Muscle of leg (tissue), 11 donors: ENCODE results near the gene ZNF830. TPM values are rescaled to one million over a fixed set of nuclear protein-coding genes. Genes with fewer than 3 reads are reported as not detected.
A peak's percentile ranks its signal among the peaks of the same experiment; 100 is the strongest.

Experiments
- DNase-seq: peaks from one replicate; pipeline ENCODE4 v3.0.0; 2013
- H3K27ac ChIP-seq: one replicate; pipeline ENCODE4 v1.5.1; 2013; ENCODE audit warnings: mild to moderate bottlenecking, low read length, control low read depth
- H3K27me3 ChIP-seq: one replicate; pipeline ENCODE4 v1.6.1; 2013; ENCODE audit warnings: low read length; ENCODE audit not compliant: control insufficient read depth, insufficient read depth
- H3K36me3 ChIP-seq: one replicate; pipeline ENCODE4 v1.6.1; 2013; ENCODE audit warnings: low read length; ENCODE audit not compliant: control insufficient read depth, insufficient read depth
- H3K4me1 ChIP-seq: one replicate; pipeline ENCODE4 v1.6.1; 2013; ENCODE audit warnings: low read length; ENCODE audit not compliant: control insufficient read depth, insufficient read depth
- H3K4me3 ChIP-seq: one replicate; pipeline ENCODE4 v1.5.1; 2013; ENCODE audit warnings: low read length, control low read depth
- H3K9me3 ChIP-seq: replicated peaks from 2 replicates; pipeline ENCODE4 v1.6.1; 2013; ENCODE audit warnings: low read depth, low read length; ENCODE audit not compliant: control insufficient read depth
- WGBS: methylation state at CpG from one replicate; pipeline ENCODE4 v1.1.5; 2013; ENCODE audit warnings: missing lambda C conversion rate; ENCODE audit not compliant: insufficient coverage; 5-methylcytosine and 5-hydroxymethylcytosine counted together
- polyA plus RNA-seq, 8 donors: library from polyadenylated mRNA; unstranded; fragments of 120-200 nt; gene quantifications; one replicate each; pipeline versions ENCODE4 v1.2.1 to v1.2.3, GENCODE V29; 2013; ENCODE audit warnings: inconsistent platforms in 1 of 8, low replicate concordance in 1 of 8; ENCODE audit not compliant: insufficient read length in 8 of 8, insufficient read depth in 1 of 8
- total RNA-seq: library from RNA; stranded (reverse); fragments of 120-200 nt; gene quantifications from one replicate; pipeline ENCODE4 v1.2.4, GENCODE V29; 2013

Gene ZNF830
- total and polyA plus RNA-seq, 9 donors, result 12.3 to 17.6 (median 15.0) TPM

DNA sequence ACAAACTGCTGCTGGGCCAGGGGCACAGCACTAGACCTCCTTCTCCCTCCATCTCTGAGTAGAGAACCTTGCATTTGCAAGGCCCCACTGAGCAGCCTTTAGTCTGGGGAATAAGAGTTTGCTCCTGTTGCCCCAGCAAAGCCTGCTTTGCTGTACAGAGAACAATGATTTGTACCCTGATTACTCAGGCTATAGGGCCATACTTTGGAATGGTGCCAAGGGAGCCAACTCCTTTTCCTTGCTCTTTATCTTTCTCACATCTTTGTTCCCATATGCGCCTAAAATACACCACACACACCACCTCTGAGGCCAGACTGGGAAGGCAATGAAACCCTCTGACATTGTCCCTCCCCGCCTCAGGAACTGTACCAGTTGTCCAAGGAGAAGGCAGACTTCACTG, 40.2 kb downstream of the ZNF830 start:
- Histone ChIP-seq H3K4me1 (peaks cover 18% of the 10 kb centered on the region), H3K4me3 (no peak overlapping the region), H3K27me3 (no peaks in the 10 kb centered on the region), H3K36me3 (peaks cover 71% of the 10 kb centered on the region), H3K9me3 (no peaks in the 10 kb centered on the region), H3K27ac (no peak overlapping the region)
- WGBS, result no CpG with 5 or more reads among the region's 2 CpGs
- DNase-seq, result no peak

DNA sequence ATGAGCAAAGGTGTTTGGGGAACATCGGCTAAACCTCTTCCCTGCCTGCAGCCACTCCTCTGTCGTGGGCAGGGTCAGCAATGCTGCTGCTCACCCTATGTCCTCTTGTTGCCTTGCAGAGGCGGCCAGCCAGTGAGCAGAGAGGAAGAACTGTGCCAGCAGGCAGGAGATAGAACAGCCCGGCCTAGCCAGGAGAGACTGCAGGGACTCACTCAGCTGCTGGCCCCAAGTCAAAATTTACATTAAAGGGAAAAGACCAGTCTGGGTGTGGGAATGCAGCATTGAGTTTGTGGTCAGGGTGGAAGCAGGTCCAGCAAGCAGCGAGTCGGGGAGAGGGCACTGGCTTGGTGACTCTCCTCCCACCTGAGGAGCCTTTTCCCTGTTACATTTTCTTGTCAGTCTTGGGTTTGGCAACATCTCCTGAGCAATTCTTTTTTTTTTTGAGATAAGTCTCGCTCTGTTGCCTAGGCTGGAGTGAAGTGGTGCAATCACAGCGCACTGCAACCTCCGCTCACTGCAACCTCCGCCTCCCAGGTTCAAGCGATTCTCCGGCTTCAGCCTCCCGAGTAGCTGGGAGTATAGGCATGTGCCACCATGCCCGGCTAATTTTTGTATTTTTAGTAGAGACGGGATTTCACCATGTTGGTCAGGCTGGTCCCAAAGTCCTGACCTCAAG, 41.7 kb downstream of the ZNF830 start:
- Histone ChIP-seq H3K4me1 (peaks cover 4% of the 10 kb centered on the region), H3K4me3 (no peak overlapping the region), H3K36me3 (peaks cover 75% of the 10 kb centered on the region), H3K27me3 (no peaks in the 10 kb centered on the region), H3K27ac (no peak overlapping the region), H3K9me3 (no peaks in the 10 kb centered on the region)
- WGBS, result 63% methylated on average over 11 of the region's 15 CpGs
- DNase-seq, result peak; percentile 55

DNA sequence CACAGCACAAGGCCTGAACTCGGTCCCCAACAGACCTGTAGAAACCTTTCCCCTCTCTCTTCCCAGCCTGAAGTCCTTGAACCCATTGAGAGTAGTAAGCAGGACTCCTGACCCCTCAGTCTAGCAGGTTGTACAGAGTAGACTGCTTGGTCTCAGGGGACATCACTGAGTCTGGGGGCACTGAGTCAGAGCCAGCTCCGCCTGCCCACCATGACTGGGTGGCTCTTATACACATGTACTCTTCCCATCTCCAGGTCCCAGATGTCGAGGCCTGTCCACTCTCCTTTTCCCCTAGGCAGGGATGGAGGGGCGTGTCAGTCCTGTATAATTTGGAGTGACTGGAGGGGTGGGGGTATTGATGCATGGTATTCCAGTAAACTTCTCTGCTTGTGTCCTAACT, 42.4 kb downstream of the ZNF830 start:
- H3K27me3 ChIP-seq, result no peaks in the 10 kb centered on the region
- no peak overlapping the region for H3K27ac ChIP-seq
- WGBS, result 67% methylated on average over 1 of the region's 4 CpGs
- H3K9me3 ChIP-seq, result no peaks in the 10 kb centered on the region
- DNase-seq, result no peak
- peaks cover 72% of the 10 kb centered on the region for H3K36me3 ChIP-seq
- H3K4me1 ChIP-seq, result no peaks in the 10 kb centered on the region
- H3K4me3 ChIP-seq, result no peak overlapping the region

DNA sequence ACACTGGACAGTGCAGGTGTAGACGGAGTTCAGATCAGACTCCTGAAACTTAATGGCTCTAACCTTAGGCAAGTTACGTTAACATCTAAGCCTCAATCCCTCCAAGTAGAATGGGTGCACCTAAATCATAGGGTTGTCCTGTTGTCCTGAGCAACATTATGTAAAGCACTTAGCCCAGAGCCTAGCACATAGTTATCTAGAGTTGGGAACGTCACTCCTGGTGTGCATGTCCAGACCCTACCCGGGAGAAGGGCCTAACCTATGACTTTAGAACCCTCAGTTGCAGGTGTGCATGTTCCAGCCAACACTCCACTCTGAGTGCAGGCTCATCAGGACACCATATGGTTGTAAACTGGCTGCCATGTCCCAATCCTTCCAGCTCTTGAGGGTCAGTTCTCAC, 45.0 kb downstream of the ZNF830 start:
- Histone ChIP-seq H3K36me3 (peaks cover 59% of the 10 kb centered on the region), H3K27ac (no peak overlapping the region), H3K4me1 (no peaks in the 10 kb centered on the region), H3K27me3 (no peaks in the 10 kb centered on the region), H3K4me3 (no peak overlapping the region), H3K9me3 (no peaks in the 10 kb centered on the region)
- DNase-seq, result no peak
- 88% methylated on average over 2 of the region's 4 CpGs for WGBS

DNA sequence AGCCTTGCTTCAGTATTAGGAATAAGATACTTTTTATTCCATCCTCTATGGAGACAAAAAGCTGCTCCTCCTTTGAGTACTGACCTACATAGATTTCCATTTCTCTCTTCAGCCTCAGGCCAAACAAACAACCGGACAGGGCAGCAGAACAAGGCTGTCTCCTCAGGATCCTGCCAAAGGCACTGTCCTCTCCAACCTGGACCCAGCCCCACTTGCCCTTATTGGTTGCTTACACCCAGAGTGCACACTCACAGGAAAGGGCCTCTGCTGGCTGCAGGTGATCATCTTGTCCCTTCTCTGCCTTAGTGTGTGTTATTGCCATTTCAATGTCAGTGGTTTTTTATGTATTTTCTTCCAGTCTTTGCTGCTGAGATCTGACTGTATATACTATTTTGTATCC, 45.6 kb downstream of the ZNF830 start:
- 60% methylated on average over 1 of the region's 1 CpG for WGBS
- H3K27ac ChIP-seq, result no peak overlapping the region
- H3K36me3 ChIP-seq, result peaks cover 59% of the 10 kb centered on the region
- peaks cover 4% of the 10 kb centered on the region for H3K4me1 ChIP-seq
- DNase-seq, result no peak
- H3K27me3 ChIP-seq, result no peaks in the 10 kb centered on the region
- no peak overlapping the region for H3K4me3 ChIP-seq
- no peaks in the 10 kb centered on the region for H3K9me3 ChIP-seq

GRCh38 chr17:35010093-35010492, 48.8 kb downstream of the ZNF830 start:
- peak; percentile 29 for DNase-seq
- Histone ChIP-seq H3K27me3 (no peaks in the 10 kb centered on the region), H3K36me3 (peaks cover 45% of the 10 kb centered on the region), H3K27ac (no peak overlapping the region), H3K4me3 (no peak overlapping the region), H3K4me1 (peaks cover 4% of the 10 kb centered on the region), H3K9me3 (no peaks in the 10 kb centered on the region)
- WGBS, result no CpG with 5 or more reads among the region's 3 CpGs

- Histone ChIP-seq H3K27ac (no peak overlapping the region), H3K36me3 (peaks cover 47% of the 10 kb centered on the region), H3K4me1 (peaks cover 4% of the 10 kb centered on the region), H3K9me3 (no peaks in the 10 kb centered on the region), H3K4me3 (no peak overlapping the region), H3K27me3 (no peaks in the 10 kb centered on the region)
- 36% methylated on average over 5 of the region's 5 CpGs for WGBS
- DNase-seq, result peak; percentile 37
Measured at GRCh38 chr17:35011671-35012216, 50.4 kb downstream of the ZNF830 start.

Other genes with a start within 250 kb of the ZNF830 start
- gene CCT6B, start 80 bp upstream of the ZNF830 start, total RNA-seq, result 2.4 TPM
- 1 to 10 TPM; 1.7 to 3.2 (median 2.2) TPM for gene CCT6B, start 80 bp upstream of the ZNF830 start, polyA plus RNA-seq
- gene LIG3, start 19.0 kb downstream of the ZNF830 start, total RNA-seq, result 22.1 TPM
- 10 to 100 TPM; 21.6 to 26.6 (median 23.1) TPM for gene LIG3, start 19.0 kb downstream of the ZNF830 start, polyA plus RNA-seq
- 7.1 TPM for gene RFFL, start 102.2 kb downstream of the ZNF830 start, total RNA-seq
- gene RFFL, start 102.2 kb downstream of the ZNF830 start, polyA plus RNA-seq, result 10 to 100 TPM in 2 of 8 donors, 1 to 10 TPM in 6; 5.9 to 11.2 (median 8.8) TPM
- 4.2 TPM for gene RAD51D, start 158.3 kb downstream of the ZNF830 start, total RNA-seq
- gene RAD51D, start 158.3 kb downstream of the ZNF830 start, polyA plus RNA-seq, result 1 to 10 TPM; 5.8 to 8.2 (median 6.6) TPM
- gene FNDC8, start 160.1 kb downstream of the ZNF830 start, total RNA-seq, result not detected
- under 1 TPM in 2 of 8 donors, not detected in 6; 0.11 to 0.12 TPM for gene FNDC8, start 160.1 kb downstream of the ZNF830 start, polyA plus RNA-seq
- 16.1 TPM for gene NLE1, start 180.8 kb downstream of the ZNF830 start, total RNA-seq
- 10 to 100 TPM; 13.8 to 18.9 (median 16.9) TPM for gene NLE1, start 180.8 kb downstream of the ZNF830 start, polyA plus RNA-seq
- gene UNC45B, start 186.3 kb downstream of the ZNF830 start, total RNA-seq, result 178 TPM
- 100 to 1,000 TPM; 121 to 222 (median 163) TPM for gene UNC45B, start 186.3 kb downstream of the ZNF830 start, polyA plus RNA-seq
- not detected for gene SLC35G3, start 232.9 kb downstream of the ZNF830 start, total RNA-seq
- under 1 TPM; 0.10 to 0.49 (median 0.31) TPM for gene SLC35G3, start 232.9 kb downstream of the ZNF830 start, polyA plus RNA-seq